ENCODE results near the gene ASF1B.

The ASF1B gene

DNA sequence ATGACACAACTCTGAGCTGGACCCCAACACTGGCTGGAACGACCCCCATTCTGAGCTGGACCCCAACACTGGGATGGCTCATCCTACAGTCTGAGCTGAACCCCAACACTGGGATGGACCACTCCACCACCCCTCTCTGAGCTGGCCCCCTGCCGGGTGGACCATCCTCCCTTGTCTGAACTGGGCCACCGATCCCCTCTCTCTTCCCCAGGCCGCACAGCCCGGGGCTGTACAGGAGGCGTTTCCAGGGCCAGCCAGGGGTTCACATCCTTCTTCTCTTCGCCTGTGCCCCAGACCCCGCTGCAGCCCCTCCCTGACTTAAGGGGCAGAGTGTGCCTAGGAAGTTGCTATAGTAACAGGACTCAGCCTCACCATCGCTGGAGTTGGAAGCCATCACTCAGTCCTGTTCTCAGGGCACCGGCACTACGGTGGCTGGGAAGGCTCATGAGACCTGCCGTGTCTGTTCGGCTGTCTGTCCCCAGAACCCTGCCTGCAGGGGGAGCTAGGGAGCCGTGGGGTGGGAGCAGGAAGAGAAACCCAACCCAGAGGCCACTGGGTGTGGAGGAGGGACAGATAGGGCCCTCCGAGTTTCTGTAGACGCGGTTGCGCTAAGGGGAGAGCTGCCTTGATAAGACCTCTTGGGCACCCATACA lies 22.5 kb downstream of the ASF1B start:
- TF ChIP-seq, protein P1, sequence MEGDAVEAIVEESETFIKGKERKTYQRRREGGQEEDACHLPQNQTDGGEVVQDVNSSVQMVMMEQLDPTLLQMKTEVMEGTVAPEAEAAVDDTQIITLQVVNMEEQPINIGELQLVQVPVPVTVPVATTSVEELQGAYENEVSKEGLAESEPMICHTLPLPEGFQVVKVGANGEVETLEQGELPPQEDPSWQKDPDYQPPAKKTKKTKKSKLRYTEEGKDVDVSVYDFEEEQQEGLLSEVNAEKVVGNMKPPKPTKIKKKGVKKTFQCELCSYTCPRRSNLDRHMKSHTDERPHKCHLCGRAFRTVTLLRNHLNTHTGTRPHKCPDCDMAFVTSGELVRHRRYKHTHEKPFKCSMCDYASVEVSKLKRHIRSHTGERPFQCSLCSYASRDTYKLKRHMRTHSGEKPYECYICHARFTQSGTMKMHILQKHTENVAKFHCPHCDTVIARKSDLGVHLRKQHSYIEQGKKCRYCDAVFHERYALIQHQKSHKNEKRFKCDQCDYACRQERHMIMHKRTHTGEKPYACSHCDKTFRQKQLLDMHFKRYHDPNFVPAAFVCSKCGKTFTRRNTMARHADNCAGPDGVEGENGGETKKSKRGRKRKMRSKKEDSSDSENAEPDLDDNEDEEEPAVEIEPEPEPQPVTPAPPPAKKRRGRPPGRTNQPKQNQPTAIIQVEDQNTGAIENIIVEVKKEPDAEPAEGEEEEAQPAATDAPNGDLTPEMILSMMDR (conservative IDR thresholded peaks at IDR 0.05): 0 out of 2 replicates have a peak, but pooled peaks have one; percentile 22
- TF ChIP-seq ZFX (IDR thresholded peaks at IDR 0.05): no peak
- no peak overlapping the region for H3K27ac ChIP-seq

DNA sequence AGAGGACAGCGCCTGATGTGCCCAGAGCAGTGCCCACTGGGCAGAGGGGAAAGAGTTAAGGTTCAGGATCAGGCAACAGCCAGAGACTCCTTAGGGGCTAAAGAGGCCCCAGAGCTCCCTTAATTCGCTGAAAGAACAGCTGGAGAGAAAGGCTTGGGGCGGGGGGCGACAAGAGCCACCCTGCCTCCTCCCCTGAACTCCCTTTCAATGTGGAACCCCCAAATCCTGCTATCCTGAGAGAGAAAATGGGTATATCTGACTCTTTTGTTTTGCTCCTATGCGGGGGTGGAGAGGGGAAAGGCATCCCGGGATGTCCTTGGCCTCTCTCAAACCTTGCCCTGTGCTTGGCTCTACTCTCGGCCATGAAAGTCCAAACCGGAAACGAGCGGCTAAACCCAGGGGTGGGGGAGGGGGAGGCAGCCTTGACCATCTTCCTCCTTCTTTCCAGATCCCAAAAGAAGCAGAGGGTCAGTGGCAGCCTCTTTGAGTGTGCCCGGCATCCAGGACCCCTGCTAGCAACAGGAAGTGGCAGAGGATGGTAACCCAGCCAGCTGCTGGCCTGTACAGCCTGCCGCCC lies 23.5 kb downstream of the ASF1B start:
- no peak overlapping the region for H3K27ac ChIP-seq

DNA sequence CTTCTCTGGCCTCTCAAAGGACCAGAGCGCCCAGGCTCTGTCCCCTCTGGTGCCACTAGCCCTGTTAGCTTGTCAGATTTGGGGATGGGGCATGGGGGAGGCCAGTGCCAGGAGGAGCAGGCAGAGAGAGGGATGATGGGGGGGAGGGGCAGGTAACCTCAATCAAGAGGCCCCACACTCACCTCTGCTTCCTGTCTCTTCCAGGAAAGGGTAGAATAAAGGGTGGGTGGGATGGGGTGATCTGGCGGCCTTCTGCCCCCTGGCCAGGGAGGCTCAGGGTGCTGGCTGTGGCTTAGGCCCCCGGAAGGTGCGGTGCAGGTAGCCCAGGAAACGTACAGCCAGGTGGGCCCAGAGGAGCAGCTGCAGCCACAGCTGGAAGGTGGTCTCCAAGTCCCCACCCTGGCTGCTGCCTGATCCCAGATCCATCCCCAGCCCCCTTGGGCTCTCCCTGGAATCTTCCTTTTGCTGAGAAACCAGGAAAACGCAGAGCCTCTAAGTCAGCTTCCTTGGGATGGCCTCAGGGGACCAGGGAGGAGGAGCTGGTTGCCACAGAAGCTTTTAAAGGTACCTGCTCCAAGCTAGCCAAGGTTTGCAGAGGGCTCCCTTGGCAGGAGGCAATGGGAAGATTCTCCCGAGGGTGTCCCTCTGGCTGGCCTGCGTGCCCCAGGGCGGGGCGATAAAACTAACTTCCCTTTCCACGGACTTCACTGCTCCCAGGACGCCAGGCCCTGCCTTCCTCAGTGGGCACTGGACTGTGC lies 24.2 kb downstream of the ASF1B start:
- H3K27ac ChIP-seq: no peak overlapping the region
- no peak for TF ChIP-seq ZFX (IDR thresholded peaks at IDR 0.05)
- TF ChIP-seq, protein P1 (conservative IDR thresholded peaks at IDR 0.05): no peak

More for the DNA sequence above, 23.5 kb downstream of the ASF1B start:
- TF ChIP-seq, protein P1 (conservative IDR thresholded peaks at IDR 0.05): no peak
- no peak for TF ChIP-seq ZFX (IDR thresholded peaks at IDR 0.05)

DNA sequence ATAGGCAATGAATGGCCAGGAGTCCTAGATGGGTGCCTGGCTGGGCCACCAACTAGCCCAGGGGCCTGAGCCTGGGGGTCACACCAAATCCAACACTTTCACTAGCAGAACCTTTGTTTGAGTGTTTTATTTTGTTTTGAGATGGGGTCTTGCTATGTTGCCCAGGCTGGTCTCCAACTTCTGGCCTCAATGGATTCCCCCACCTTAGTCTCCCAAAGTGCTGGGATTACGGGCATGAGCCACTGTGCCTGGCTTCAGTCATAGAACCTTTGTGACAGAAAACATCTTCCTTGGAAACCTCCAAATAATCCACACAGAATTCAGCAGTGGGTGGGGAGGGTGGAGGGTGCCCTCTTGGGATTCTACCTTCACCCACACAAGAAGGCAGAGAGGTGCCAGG lies 24.9 kb downstream of the ASF1B start:
- H3K27ac ChIP-seq: no peak overlapping the region
- TF ChIP-seq, protein P1 (conservative IDR thresholded peaks at IDR 0.05): no peak
- TF ChIP-seq ZFX (IDR thresholded peaks at IDR 0.05): no peak

DNA sequence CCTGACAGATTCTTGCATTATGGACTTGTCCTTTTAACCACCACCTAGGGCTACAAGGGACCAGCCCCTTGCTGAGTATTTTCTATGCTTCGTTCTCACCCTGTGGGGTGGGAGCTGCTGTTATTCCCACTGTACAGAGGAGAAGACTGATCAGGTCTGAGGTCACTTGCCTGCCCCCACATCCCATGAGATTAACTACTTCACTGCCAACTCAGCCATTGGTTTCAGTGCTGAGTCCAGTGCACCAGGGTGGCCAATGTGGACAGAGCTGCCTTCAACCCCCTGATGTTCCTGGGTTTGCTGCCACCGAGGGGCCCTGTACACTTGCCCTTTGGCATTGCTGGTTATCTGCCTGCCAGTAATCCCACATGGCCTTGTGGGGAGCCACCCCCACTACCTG lies 25.7 kb downstream of the ASF1B start:
- H3K27ac ChIP-seq: no peak overlapping the region
- TF ChIP-seq ZFX (IDR thresholded peaks at IDR 0.05): no peak
- TF ChIP-seq, protein P1 (conservative IDR thresholded peaks at IDR 0.05): no peak

DNA sequence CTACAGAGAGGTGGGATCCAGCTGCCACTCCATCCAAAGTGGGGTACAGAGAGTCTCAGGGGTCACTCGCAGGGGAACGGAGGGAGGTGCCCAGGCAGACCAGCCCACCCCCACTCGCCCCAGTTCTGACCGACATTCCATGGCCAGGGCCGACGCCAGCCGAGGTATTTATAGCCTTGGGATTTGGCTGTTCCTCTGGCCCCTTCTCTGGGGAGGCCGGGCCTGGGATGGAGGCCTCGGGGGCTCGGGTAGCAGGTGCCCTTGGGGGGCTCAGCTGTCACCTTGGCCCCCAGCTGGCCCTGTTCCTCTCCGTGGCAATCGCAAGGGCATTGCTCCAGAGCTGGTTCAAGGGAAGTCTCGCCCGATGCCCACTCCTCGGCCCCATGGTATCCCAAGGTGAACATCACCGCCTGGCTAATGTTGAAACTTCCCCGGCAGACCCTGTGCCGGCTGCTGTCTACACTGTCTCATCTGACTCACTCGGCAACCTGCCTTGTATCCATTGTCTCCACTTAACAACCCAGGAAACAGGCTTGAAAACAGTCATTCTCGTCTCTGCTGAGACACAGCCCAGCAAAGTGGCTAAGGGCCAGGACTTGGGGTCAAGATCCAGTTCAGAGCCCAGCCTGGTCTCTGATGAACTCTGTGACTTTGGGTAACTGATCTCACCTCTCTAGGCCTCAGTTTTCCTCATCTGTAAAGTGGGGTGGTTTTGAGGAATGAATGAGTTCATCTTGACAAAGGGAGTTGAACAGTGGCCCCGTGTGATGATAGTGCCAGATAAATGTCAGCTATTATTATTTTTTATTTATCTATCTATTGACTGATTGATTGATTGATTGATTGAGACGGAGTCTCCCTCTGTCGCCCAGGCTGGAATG lies 28.6 kb downstream of the ASF1B start:
- no peak overlapping the region for H3K27ac ChIP-seq
- TF ChIP-seq, protein P1 (conservative IDR thresholded peaks at IDR 0.05): no peak
- TF ChIP-seq ZFX (IDR thresholded peaks at IDR 0.05): no peak
